CD4-positive, alpha-beta T cell treated with Interleukin-10 for 1 hour (primary cell): ENCODE results near the gene OLR1.
A peak's percentile ranks its signal among the peaks of the same experiment; 100 is the strongest.
"Not testable (repeated sequence)": the region's sequence is repeated elsewhere in the genome, so short reads cannot be mapped to it uniquely, and the experiment has no call there.

Experiments used
- DNase-seq: peaks from one replicate; pipeline ENCODE4 v3.0.0-alpha.2; 2020

Gene OLR1

DNA sequence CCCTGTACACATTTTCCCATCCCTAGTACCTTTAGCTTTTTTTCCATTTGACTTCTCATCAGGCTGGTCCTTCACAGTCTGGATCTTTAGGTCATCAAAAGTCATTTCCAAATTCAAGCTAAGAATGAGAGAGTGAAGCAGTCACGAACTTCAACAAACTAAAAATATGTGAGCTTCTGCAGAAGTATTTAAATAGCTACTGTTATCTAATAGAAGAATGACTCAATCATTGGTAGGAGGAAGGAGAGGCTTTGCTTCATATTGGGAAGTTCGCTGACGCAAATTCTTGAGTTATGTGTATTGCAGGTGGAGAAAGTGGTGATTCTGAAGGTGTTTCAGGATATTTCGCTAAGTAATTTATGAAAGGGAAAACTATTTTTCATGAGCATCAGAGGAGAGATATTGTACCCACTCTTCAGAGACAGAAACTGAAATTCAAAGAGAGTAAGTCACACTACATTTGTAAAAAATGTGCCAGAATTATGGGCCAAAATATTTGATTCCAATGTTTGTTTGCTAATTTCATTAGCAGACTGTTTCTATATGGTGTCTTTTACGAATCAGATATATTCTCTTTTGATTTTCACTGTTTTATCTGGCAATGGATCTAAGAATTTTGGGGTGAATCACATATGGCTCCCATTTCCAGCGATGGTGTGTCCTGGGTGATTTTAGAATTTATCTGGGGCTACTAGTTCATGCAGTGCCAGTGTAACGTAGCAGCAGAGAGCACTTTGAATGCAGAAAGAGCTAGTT lies at the start of gene OLR1:
OLR1 (minus strand) TSS at position 160 of the 756 bp plus-strand sequence; CDS start at position 105, 55 bp downstream.
- DNase-seq: no peak

DNA sequence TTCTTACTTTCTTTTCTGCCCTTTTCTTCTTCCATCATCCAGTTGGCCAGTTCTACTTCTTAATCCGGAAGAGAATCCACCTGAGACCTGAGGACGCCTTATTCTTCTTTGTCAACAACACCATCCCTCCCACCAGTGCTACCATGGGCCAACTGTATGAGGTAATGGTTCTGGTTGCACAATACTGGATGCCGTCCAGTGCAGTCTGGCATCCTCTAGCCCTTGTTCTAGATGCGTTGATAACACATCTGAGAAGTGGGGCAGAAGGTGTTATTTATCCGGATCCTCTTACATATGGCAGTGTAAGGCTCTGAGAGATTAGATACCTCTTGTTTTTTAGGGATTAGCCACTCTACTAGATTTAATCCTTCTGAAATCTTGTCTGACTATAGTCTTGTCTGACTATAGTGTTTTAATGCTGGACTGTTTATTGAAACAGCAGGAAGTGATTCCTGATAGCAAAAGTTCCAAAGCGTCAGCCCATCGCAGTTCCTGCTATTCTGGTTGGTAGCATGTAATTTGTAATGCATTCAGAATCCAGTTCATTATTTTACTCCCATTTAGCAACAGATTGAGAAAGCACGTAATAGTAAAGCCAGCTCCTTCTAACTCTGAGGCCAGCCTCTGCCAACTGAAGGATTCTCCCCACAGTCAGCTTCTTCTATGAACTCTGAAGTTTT lies 48.6 kb upstream of the OLR1 start:
- DNase-seq: no peak

DNA sequence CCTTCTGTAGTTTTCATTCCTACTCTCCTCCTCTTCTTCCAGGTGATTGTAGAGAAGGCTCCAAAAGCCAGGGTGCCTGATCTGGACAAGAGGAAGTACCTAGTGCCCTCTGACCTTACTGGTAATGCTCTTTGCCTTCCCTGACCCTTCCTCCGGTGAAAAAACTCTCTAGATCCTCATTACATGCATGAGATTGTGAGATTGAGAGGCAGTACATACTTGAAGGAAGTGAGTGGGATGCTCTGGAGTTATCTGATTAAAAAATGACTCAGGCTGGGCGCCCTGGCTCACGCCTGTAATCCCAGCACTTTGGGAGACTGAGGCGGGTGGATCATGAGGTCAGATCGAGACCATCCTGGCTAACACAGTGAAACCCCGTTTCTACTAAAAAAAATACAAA lies 46.1 kb upstream of the OLR1 start:
- DNase-seq: no peak

DNA sequence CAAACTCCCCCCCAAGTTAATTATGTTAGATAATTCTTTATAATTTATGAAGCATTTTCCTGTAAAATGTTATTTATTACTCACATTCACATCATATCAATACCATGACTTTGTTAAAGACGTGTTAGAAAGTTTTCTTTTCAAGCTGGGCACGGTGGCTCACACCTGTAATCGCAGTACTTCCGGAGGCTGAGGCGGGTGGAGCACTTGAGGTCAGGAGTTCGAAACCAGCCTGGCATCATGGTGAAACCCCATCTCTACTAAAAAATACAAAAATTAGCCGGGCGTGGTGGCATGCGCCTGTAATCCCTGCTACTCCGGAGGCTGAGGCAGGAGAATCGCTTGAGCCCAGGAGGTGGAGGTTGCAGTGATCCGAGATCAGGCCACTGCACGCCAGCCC lies 44.0 kb upstream of the OLR1 start:
- peak; percentile 51 for DNase-seq

DNA sequence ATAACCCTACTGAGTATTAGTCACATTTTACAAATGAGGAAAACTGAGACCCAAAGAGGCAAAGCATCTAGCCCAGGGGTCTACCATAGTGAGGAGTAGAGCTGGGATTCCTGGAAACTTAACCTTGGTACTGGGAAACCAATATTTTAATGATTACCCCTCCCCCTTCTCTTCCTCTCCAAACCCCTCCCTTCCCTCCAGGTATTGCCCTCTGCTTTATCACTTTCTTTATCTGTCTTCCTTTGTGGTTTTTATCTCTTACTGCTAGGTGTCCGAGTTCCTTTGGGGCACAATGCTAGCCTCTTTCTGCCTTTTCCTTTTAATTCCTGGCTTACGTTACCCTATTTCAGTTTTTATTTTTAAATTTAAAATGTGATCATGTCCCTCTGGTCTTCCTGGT lies 43.5 kb upstream of the OLR1 start:
- DNase-seq: peak; percentile 34

DNA sequence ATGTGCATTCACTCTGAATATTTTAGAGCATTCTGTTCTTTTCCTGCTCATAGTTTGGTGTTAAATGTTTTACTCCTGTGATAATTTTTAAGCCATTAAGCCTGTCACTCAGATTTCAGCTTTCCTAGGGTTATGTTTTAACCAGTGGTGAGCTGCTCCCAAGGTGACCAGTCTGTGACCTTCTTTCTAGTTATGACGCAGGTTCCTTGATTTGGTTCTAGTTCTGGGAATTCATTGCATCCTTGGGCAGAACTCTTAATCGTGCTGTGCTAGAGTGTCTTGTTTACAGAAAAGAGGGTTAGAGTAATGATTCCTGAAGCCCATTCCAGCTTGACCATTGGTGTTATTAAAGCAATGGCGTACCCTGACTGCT lies 42.9 kb upstream of the OLR1 start:
- no peak for DNase-seq

DNA sequence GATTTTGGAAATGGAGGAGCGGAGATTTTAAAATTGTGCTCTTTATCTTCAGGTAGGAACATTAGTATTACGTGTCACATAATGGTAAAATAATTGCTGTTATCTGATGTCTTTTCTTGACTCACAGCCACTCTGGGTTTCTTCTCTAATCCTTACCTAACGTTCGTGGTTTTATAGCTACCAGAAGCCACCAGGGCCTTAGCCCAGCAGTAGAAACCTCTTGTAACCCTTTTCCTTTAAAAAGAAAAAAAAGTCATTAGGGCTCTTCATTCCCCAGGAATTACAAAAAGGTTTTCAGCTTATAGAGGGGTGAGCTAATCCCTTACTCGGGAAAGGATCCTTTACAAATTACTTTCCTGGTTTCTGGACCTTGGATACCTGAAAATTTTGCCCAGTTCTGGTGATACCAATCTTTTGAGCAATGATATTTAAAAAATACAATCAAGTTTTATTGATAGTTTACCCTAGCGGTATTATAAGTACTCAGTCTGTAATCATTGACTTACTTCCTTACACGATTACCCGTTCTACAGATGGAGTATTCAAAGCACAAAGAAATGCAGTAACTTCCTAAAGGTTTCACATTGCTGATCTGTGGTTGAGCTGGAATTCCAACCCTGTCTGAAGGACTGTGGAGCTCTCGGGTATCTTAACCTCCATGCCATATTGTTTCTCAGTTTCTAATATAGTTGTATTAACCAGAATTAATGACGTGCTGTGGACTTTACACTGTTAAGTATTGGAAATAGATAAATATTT lies 42.4 kb upstream of the OLR1 start:
- no peak for DNase-seq

DNA sequence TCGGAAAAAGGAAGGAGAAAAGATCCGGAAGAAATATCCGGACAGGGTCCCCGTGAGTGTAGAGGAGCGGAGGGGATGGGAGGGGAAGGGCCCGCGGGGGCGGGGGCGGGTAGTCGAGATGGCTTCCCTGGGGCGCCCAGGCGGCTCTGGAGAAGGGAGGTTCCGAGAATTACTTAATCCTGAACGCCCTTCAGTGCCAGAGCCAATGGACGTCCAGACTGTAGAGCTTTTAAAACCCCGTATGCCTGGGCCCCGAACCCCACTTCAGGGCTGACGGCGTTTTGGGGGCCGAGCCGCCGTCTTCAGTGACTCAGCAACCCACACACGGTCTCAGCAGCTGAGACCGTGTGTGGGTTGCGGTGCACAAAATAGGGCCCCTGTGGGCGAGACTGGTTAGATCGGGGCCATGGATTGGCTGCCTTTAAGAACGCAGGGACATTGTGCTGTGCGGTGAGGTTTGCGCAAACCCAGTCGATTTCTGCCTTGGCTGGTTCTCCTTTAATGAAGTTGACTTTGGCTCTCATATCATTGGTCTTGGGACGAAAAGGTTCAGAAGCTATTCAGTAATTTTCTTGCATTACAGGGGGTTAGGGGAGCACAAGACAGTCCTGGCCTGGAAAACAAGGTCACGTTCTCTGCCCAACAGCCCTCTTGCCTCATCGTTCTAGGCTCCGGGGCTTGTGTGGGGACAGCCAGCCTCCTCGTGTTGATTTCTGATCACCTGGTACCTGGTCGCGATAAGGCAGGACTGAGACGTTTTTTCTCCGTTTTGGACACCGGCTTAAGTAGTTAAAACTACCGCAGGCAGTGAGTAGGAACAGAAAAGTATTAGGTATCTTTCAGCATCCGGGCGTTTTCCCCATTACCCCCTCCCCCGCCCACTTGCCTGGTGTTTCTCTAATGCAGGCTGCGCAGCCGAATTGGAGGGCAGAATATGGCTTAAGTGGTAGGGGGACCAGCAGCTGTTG lies 41.5 kb upstream of the OLR1 start:
- DNase-seq: peak; percentile 86

DNA sequence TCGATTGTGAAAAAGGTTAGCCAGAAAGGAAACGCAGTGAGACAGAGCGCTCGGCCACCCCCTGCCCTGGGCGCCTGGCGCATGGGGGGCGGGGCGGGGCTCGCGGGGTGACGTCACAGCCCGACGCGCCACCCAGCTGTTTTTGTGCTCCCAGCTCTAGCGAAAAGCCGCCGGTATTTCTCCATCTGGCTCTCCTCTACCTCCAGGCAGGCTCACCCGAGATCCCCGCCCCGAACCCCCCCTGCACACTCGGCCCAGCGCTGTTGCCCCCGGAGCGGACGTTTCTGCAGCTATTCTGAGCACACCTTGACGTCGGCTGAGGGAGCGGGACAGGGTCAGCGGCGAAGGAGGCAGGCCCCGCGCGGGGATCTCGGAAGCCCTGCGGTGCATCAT lies 40.8 kb upstream of the OLR1 start, which contains the start of gene GABARAPL1:
GABARAPL1 (plus strand) TSS at position 139 of the 393 bp plus-strand sequence; CDS start at position 392, 253 bp downstream.
- peak; percentile 88 for DNase-seq

DNA sequence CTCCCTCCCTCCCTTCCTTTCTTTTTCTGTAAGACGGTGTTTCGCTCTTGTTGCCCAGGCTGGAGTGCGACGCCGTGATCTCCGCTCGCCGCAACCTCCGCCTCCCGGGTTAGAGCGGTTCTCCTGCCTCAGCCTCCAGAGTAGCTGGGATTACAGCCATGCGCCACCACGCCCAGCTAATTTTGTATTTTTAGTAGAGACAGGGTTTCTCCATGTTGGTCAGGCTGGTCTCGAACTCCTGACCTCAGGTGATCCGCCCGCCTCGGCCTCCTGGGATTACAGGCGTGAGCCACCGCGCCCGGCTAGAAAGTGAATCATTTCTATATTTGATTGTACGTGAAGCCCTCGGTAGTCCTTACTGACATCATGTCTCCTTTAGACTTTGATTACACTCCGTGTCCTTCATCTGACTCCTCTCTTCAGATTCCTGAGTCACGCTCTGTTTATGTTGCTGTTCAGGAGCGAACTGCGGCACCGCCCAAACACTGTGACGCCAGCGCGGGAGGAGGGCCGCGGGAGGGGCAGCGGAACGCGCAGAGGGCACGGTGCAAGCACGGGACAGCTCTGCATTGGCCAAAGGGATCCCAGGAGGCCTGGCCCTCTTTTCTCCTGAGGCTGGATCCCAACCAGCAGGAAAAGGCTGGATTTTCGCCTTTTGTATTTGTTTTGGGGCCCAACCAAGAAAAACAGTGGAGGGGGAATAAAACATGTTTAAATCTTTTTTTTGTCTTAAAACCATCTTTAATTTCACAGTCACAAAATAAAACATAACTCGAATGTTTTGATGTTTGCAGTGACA lies 40.2 kb upstream of the OLR1 start:
- DNase-seq: peak; percentile 89

DNA sequence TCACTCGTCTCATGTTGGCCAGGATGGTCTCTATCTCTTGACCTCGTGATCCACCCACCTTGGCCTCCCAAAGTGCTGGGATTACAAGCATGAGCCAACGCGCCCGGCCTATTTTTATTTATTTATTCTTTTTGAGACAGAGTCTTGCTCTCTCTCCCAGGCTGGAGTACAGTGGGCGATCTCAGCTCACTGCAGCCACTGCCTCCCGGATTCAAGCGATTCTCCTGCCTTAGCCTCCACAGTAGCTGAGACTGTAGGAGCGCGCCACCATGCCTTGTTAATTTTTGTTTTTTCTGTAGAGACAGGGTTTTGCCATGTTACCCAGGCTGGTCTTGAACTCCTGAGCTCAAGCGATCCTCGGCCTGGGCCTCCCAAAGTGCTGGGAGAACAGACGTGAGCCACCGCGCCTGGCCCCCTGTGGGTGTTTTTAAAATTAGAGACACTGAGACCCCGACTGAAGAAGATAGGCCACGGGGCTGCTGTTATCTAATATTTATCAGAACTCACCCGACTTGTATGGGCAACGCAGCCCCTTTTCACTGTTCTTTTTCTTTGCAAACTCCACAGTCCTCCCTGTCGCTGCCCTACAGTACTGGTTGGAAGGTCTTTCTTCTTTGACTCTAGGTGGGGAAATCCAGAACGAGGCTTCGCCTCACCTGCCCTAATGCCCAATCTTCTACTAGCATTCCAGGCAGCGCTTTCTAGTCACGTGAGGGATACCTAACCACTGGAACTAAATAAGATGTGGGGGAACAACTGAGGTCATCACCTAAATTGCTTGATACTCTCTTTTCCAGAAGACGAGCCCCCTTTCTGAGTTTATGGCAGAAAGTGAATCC lies 39.4 kb upstream of the OLR1 start:
- no peak for DNase-seq

DNA sequence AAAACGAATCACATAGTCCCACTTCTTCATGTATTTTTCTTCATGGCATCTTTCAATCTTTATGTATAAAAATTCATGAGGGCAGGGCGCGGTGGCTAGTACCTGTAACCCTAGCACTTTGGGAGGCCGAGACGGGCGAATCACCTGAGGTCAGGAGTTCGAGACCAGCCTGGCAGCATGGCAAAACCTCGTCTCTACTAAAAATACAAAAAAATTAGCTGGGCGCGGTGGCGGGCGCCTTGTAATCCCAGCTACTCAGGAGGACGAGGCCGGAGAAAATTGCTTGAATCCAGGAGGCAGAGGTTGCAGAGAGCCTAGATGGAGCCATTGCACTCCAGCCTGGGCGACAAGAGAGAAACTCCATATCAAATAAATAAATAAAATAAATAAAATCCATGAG lies 38.3 kb upstream of the OLR1 start:
- DNase-seq: no peak

DNA sequence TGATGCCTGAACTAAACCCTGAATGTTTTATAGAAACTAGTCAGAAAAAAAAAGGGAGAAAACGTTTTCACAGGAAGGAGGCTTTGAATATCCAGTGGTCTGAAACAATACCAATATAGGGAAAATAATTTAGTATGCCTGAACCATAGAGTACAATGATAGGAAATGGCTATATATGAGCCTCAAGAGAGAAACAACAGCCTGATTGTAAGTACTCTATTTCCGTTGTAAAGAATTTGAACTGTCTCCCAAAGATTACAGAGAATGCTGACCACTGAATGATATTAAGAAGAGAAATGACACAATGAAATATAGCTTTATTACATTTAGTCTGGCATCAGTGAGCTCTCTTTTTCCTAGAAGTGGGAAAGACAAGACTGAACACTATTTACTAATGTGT lies 35.2 kb upstream of the OLR1 start:
- no peak for DNase-seq

DNA sequence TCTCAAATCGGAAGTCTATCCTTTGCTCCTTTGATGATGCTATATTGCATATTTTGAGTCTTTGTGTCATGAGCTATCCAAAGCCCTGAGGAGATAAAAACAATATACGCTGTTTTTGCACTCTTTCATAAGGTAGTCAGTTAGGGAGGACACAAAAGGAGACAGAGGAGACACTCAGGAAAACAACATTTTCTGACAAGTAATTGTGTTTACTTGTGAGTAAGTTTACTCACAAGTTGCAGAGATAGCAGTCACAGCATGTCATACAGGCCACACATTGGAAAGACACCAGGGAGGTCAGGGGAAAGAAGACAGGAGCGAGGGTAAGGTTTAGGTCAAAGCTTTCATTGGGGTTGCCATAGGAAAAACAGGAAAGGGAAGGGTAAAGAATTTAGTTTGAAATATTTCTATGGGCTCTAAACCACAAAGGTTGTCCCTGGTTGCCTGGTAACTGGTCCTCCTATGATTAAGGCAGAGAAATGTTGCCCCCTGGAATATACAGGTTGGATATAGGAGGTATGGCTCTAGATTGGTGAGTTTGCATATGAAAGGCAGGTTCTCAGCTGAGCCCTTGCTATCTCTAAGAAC lies 33.4 kb upstream of the OLR1 start:
- DNase-seq: no peak

DNA sequence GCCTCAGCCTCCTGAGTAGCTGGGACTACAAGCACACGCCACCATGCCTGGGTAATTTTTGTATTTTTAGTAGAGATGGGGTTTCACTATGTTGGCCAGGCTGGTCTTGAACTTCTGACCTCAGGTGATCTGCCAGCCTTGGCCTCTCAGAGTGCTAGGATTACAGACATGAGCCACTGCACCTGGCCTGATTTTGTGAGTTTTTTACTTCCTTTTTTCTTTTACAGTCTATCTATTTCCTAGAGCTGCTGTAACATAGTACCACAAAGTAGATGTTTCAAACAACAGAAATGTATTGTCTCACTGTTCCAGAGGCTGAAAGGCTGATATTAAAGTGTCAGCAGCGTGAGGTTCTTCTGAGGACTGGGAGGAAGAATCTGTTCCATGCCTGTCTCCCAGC lies 32.6 kb upstream of the OLR1 start:
- not testable (repeated sequence) for DNase-seq

DNA sequence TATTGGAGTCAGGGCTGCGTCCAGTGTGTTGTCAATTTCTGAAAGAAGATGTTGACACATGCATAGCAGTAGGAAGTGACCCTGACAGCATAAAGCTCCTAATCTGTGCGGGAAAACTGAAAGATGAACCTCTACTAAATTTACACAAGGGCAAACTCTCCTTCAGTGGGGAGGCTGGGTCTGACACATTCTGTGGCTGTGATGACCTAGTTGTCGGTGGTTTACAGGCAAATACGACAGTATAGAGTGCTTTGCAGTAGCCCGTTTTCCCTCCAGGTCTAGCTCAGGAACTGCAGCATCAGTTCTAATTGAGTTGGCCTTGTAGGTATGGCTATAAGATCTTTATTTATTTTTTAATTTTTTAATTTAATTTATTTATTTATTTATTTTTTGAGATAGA lies 25.9 kb upstream of the OLR1 start:
- no peak for DNase-seq

DNA sequence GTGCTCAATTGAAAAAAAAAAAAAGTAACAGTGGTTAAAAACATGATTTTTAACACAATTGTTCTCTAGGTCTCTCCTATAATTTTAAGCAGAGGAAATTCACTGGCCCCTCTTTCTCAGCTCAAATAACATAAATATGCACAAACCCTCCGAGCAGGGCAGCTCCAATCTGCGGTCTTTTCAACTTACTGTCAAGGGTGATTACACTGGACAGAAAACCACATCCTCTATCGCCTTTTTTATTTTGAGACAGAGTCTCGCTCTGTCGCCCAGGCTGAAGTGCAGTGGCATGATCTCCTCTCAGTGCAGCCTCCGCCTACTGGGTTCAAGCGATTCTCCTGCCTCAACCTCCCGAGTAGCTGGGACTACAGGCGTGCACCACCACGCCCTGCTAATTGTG lies 24.3 kb upstream of the OLR1 start:
- DNase-seq: peak; percentile 18

DNA sequence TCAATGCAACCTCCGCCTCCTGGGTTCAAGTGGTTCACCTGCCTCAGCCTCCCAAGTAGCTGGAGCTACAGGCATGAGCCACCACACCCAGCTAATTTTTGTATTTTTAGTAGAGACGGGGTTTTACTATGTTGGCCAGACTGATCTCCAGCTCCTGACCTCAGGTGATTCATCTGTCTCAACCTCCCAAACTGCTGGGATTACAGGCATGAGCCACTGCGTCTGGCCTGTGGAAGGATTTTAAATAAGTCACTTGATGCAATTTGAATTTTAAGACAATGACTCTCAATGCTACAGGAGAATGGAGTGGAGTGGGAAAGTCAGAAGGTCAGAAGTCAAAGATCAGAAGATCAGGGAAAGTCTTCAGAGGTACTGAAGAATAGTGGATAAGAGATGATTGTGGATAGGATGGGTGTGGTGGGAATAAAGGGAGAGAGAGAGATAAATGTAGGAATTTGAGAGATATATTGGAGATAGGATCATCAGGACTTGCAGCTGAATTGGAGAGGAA lies 22.3 kb upstream of the OLR1 start:
- no peak for DNase-seq

DNA sequence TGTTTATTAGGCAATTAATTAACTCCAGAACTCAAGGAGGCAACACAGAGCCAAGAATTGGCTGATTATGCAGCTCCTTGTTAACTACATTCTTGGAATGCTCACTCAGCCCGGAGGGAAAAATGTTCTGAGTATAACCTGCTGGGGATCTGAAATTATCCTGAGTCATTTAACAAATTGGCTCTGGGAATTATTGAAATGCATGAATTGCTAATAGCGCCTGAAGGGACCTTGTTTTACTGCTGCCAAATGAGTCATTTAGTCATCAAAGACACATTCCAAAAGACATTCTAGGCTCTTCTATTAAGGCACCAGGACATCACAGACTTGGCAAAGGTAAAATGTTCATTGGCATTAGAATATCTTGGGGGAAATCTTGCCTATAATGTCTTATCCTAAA lies 19.9 kb upstream of the OLR1 start:
- DNase-seq: no peak
